Epidermal melanocyte (primary cell): ENCODE results near the gene RNF44.

Source experiments
- DNase-seq: peaks from one replicate; pipeline ENCODE4 v3.0.0; 2011; ENCODE audit warnings: low spot score; ENCODE audit not compliant: insufficient read length

Gene RNF44

GRCh38 chr5:176535664-176536131 is 1.5 kb downstream of the RNF44 start:
- DNase-seq: no peak

- no peak for DNase-seq
Observed at GRCh38 chr5:176535101-176535663, 2.0 kb downstream of the RNF44 start.

- no peak for DNase-seq
Observed at GRCh38 chr5:176534640-176535039, 2.6 kb downstream of the RNF44 start.

- DNase-seq: no peak
Observed at GRCh38 chr5:176533894-176534611, 3.1 kb downstream of the RNF44 start.

- no peak for DNase-seq
Observed at GRCh38 chr5:176533390-176533789, 3.8 kb downstream of the RNF44 start.

- DNase-seq: no peak
Observed at GRCh38 chr5:176532795-176533194, 4.4 kb downstream of the RNF44 start.

- no peak for DNase-seq
Observed at GRCh38 chr5:176531902-176532493, 5.2 kb downstream of the RNF44 start.

GRCh38 chr5:176530983-176531901 is 6.0 kb downstream of the RNF44 start:
- peak; percentile 59 for DNase-seq

GRCh38 chr5:176530393-176530982 is 6.7 kb downstream of the RNF44 start:
- DNase-seq: no peak

- no peak for DNase-seq
Observed at GRCh38 chr5:176529741-176530141, 7.5 kb downstream of the RNF44 start.

GRCh38 chr5:176529116-176529740 is 8.0 kb downstream of the RNF44 start:
- no peak for DNase-seq

GRCh38 chr5:176528761-176529115 is 8.5 kb downstream of the RNF44 start:
- no peak for DNase-seq

GRCh38 chr5:176528301-176528700 is 8.9 kb downstream of the RNF44 start:
- no peak for DNase-seq

GRCh38 chr5:176527246-176528222 is 9.7 kb downstream of the RNF44 start:
- no peak for DNase-seq

GRCh38 chr5:176526462-176526861 is 10.7 kb downstream of the RNF44 start:
- no peak for DNase-seq

- no peak for DNase-seq
Observed at GRCh38 chr5:176525677-176526076, 11.5 kb downstream of the RNF44 start.

- no peak for DNase-seq
Observed at GRCh38 chr5:176524987-176525386, 12.2 kb downstream of the RNF44 start.

- DNase-seq: no peak
Observed at GRCh38 chr5:176524138-176524537, 13.1 kb downstream of the RNF44 start.

GRCh38 chr5:176521699-176522263 is 15.4 kb downstream of the RNF44 start:
- DNase-seq: no peak
